ENCODE measurements around the gene DDX1. TPM values are rescaled to one million over a fixed set of nuclear protein-coding genes. Genes with fewer than 3 reads are reported as not detected.

Gene DDX1
- total and polyA plus RNA-seq, 9 of the 15 experiments (the other 6 are each of a cell fraction or from before 2014, with no cell fraction given), result 116 to 277 (median 232) TPM

DNA sequence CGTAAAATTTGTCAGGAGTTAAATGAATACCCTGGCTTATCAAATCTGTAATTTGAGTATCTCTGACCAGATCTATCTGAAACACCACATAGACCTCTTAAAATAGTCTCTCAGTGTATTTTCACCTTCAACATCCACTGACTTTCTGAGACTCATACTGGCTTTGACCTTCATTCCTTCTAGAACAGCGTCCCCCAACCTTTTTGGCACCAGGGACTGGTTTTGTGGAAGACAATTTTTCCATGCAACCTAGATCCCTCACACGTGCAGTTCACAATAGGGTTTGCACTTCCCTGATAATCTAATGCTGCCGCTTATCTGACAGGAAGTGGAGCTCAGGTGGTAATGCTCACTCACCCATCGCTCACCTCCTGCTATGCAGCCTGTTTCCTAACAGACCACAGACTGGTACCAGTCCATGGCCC, 33.8 kb upstream of the DDX1 start (continued):
- TF ChIP-seq, protein P1, sequence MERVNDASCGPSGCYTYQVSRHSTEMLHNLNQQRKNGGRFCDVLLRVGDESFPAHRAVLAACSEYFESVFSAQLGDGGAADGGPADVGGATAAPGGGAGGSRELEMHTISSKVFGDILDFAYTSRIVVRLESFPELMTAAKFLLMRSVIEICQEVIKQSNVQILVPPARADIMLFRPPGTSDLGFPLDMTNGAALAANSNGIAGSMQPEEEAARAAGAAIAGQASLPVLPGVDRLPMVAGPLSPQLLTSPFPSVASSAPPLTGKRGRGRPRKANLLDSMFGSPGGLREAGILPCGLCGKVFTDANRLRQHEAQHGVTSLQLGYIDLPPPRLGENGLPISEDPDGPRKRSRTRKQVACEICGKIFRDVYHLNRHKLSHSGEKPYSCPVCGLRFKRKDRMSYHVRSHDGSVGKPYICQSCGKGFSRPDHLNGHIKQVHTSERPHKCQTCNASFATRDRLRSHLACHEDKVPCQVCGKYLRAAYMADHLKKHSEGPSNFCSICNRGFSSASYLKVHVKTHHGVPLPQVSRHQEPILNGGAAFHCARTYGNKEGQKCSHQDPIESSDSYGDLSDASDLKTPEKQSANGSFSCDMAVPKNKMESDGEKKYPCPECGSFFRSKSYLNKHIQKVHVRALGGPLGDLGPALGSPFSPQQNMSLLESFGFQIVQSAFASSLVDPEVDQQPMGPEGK (CRISPR knock-in tag; IDR thresholded peaks at IDR 0.05; ENCODE audit: borderline replicate concordance), result no peak
- peak; percentile 81 for TF ChIP-seq ZNF766 (CRISPR knock-in tag; conservative IDR thresholded peaks at IDR 0.05)
- TF ChIP-seq, protein P2, sequence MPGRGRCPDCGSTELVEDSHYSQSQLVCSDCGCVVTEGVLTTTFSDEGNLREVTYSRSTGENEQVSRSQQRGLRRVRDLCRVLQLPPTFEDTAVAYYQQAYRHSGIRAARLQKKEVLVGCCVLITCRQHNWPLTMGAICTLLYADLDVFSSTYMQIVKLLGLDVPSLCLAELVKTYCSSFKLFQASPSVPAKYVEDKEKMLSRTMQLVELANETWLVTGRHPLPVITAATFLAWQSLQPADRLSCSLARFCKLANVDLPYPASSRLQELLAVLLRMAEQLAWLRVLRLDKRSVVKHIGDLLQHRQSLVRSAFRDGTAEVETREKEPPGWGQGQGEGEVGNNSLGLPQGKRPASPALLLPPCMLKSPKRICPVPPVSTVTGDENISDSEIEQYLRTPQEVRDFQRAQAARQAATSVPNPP (IDR thresholded peaks at IDR 0.05; ENCODE audit: borderline replicate concordance, insufficient read depth, insufficient read length), result no peak
- TF ChIP-seq ZNF324 (CRISPR knock-in tag; IDR thresholded peaks at IDR 0.05), result no peak
- TF ChIP-seq POLR2B (IDR thresholded peaks at IDR 0.05; ENCODE audit: low read depth, partially characterized antibody), result no peak
- TF ChIP-seq KDM2B (CRISPR knock-in tag; IDR thresholded peaks at IDR 0.05), result no peak
- TF ChIP-seq, protein P3, sequence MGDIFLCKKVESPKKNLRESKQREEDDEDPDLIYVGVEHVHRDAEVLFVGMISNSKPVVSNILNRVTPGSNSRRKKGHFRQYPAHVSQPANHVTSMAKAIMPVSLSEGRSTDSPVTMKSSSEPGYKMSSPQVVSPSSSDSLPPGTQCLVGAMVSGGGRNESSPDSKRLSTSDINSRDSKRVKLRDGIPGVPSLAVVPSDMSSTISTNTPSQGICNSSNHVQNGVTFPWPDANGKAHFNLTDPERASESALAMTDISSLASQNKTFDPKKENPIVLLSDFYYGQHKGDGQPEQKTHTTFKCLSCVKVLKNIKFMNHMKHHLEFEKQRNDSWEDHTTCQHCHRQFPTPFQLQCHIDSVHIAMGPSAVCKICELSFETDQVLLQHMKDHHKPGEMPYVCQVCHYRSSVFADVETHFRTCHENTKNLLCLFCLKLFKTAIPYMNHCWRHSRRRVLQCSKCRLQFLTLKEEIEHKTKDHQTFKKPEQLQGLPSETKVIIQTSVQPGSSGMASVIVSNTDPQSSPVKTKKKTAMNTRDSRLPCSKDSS (IDR thresholded peaks at IDR 0.05; ENCODE audit: low read depth, partially characterized antibody), result no peak
- TF ChIP-seq ZNF436 (CRISPR knock-in tag; IDR thresholded peaks at IDR 0.05), result no peak
- TF ChIP-seq, protein P4, sequence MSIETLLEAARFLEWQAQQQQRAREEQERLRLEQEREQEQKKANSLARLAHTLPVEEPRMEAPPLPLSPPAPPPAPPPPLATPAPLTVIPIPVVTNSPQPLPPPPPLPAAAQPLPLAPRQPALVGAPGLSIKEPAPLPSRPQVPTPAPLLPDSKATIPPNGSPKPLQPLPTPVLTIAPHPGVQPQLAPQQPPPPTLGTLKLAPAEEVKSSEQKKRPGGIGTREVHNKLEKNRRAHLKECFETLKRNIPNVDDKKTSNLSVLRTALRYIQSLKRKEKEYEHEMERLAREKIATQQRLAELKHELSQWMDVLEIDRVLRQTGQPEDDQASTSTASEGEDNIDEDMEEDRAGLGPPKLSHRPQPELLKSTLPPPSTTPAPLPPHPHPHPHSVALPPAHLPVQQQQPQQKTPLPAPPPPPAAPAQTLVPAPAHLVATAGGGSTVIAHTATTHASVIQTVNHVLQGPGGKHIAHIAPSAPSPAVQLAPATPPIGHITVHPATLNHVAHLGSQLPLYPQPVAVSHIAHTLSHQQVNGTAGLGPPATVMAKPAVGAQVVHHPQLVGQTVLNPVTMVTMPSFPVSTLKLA (conservative IDR thresholded peaks at IDR 0.05), result peak; percentile 19 to 67; a peak in 2 of 4 replicates
- no peak for TF ChIP-seq ZNF197 (CRISPR knock-in tag; IDR thresholded peaks at IDR 0.05; ENCODE audit: low read depth)
- TF ChIP-seq PTBP1 (IDR thresholded peaks at IDR 0.05; ENCODE audit: low read depth, low read length), result no peak
- TF ChIP-seq FIP1L1 (IDR thresholded peaks at IDR 0.05; ENCODE audit: low read depth, low read length, poor library complexity, severe bottlenecking), result no peak
- 0 out of 2 replicates have a peak, but pooled peaks have one; percentile 37 for TF ChIP-seq MTA3 (IDR thresholded peaks at IDR 0.05; ENCODE audit: borderline replicate concordance)
- TF ChIP-seq RFX7 (CRISPR knock-in tag; IDR thresholded peaks at IDR 0.05), result no peak
- TF ChIP-seq CHD1 (IDR thresholded peaks at IDR 0.05; ENCODE audit: low read length), result no peak
- TF ChIP-seq, protein P5, sequence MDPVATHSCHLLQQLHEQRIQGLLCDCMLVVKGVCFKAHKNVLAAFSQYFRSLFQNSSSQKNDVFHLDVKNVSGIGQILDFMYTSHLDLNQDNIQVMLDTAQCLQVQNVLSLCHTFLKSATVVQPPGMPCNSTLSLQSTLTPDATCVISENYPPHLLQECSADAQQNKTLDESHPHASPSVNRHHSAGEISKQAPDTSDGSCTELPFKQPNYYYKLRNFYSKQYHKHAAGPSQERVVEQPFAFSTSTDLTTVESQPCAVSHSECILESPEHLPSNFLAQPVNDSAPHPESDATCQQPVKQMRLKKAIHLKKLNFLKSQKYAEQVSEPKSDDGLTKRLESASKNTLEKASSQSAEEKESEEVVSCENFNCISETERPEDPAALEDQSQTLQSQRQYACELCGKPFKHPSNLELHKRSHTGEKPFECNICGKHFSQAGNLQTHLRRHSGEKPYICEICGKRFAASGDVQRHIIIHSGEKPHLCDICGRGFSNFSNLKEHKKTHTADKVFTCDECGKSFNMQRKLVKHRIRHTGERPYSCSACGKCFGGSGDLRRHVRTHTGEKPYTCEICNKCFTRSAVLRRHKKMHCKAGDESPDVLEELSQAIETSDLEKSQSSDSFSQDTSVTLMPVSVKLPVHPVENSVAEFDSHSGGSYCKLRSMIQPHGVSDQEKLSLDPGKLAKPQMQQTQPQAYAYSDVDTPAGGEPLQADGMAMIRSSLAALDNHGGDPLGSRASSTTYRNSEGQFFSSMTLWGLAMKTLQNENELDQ (CRISPR knock-in tag; IDR thresholded peaks at IDR 0.05; ENCODE audit: borderline replicate concordance), result no peak
- TF ChIP-seq ZBTB7A (IDR thresholded peaks at IDR 0.05; ENCODE audit: borderline replicate concordance, control insufficient read depth, low read depth, low read length), result no peak
- TF ChIP-seq ZKSCAN3 (CRISPR knock-in tag; IDR thresholded peaks at IDR 0.05), result no peak

Data from K562 (cell line).